HFFc6 (cell line): ENCODE results near the gene INPP5D. TPM values are rescaled to one million over a fixed set of nuclear protein-coding genes. Genes with fewer than 3 reads are reported as not detected.
"Not testable (repeated sequence)": the region's sequence is repeated elsewhere in the genome, so short reads cannot be mapped to it uniquely, and the experiment has no call there.

Experiments used
- DNase-seq: peaks from one replicate; pipeline ENCODE4 v3.0.0-alpha.2; 2018
- H3K27ac Mint-ChIP-seq: 2 replicates; pipeline ENCODE4 v1.8.0; 2020; ENCODE audit warnings: mild to moderate bottlenecking, mixed read lengths
- H3K27me3 Mint-ChIP-seq: 2 replicates; pipeline ENCODE4 v1.8.0; 2021; ENCODE audit warnings: mild to moderate bottlenecking, moderate library complexity, mixed read lengths; ENCODE audit not compliant: insufficient read depth
- H3K36me3 Mint-ChIP-seq: 2 replicates; pipeline ENCODE4 v1.8.0; 2021; ENCODE audit warnings: low read depth, mixed read lengths
- H3K4me1 Mint-ChIP-seq: 2 replicates; pipeline ENCODE4 v1.8.0; 2020; ENCODE audit warnings: low read depth, mixed read lengths
- H3K4me3 Mint-ChIP-seq: 2 replicates; pipeline ENCODE4 v1.8.0; 2020; ENCODE audit warnings: mild to moderate bottlenecking, moderate library complexity, mixed read lengths
- H3K9me3 Mint-ChIP-seq: 2 replicates; pipeline ENCODE4 v1.8.0; 2020; ENCODE audit warnings: mild to moderate bottlenecking, mixed read lengths
- total RNA-seq, 6 experiments: library from RNA; stranded (reverse); fragmentation: NEBNext Ultra II Directional; extraction: Animal tissue kit (Norgen Biotek cat#: 25700); gene quantifications; 2 replicates in 1 of 6; 3 replicates in 5 of 6; pipeline ENCODE4 v1.2.3, GENCODE V29; 2021
- TF ChIP-seq, protein P1 (sequence below): fragments of 200-600 bp; sonication (generic); IDR thresholded peaks from 2 replicates; pipeline ENCODE4 v1.5.0; 2021; ENCODE audit warnings: antibody characterized with exemption, mild to moderate bottlenecking

INPP5D gene
- total RNA-seq, 6 experiments from 2014 or later = 0.19 to 0.66 (median 0.43) TPM; not detected in 1

DNA sequence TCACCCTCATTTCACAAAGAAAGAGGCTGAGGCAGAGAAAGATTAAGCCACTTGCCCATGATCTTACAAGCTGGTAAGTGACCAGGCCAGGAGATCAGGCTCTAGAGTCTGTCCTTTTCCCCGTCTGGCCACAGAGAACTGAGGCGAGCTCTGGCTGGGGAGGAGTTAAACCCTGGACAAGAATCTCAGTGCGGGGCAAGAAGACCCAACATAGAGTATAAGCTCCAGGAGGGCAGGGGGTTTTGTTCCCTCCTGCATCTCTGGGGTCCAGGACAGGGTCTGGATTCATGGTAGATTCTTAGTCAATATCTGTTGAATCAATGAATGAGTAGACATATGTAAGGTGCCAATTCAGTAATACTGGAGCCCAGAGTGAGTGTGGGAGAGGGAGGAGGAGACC, 12.9 kb upstream of the INPP5D start:
- Mint-ChIP-seq H3K27ac (no peak overlapping the region), H3K4me1 (peaks cover 19% of the 10 kb centered on the region), H3K4me3 (no peak overlapping the region), H3K9me3 (no peaks in the 10 kb centered on the region), H3K36me3 (no peaks in the 10 kb centered on the region; the same call in 1 of the 2 replicates), H3K27me3 (peaks cover 61% of the 10 kb centered on the region)
- no peak for DNase-seq
- TF ChIP-seq, protein P1, sequence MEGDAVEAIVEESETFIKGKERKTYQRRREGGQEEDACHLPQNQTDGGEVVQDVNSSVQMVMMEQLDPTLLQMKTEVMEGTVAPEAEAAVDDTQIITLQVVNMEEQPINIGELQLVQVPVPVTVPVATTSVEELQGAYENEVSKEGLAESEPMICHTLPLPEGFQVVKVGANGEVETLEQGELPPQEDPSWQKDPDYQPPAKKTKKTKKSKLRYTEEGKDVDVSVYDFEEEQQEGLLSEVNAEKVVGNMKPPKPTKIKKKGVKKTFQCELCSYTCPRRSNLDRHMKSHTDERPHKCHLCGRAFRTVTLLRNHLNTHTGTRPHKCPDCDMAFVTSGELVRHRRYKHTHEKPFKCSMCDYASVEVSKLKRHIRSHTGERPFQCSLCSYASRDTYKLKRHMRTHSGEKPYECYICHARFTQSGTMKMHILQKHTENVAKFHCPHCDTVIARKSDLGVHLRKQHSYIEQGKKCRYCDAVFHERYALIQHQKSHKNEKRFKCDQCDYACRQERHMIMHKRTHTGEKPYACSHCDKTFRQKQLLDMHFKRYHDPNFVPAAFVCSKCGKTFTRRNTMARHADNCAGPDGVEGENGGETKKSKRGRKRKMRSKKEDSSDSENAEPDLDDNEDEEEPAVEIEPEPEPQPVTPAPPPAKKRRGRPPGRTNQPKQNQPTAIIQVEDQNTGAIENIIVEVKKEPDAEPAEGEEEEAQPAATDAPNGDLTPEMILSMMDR = no peak

DNA sequence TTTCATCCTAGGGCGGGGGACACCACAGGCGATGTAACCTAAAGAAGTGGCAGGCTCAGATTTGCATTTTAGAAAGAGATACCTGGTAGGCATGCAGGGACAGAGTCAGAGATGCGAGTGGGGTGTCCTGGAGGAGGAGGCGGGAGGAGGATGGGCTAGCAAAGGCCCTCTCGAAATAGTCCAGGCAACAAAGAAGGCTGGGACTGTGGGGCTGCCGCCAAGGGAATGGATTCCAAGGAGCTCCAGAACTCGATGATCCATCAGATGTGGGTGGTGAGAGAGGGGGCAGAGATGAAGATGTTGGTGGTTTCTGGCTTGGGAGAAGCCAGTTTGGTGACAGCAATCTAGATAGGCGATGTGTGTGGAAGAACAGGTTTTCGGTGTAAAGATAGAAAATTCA, 12.5 kb upstream of the INPP5D start:
- no peaks in the 10 kb centered on the region for H3K9me3 Mint-ChIP-seq
- peaks cover 62% of the 10 kb centered on the region for H3K27me3 Mint-ChIP-seq
- no peak overlapping the region for H3K27ac Mint-ChIP-seq
- no peak overlapping the region for H3K4me3 Mint-ChIP-seq
- H3K36me3 Mint-ChIP-seq = no peaks in the 10 kb centered on the region; the same call in 1 of the 2 replicates
- peaks cover 19% of the 10 kb centered on the region for H3K4me1 Mint-ChIP-seq
- TF ChIP-seq, protein P1 = no peak
- no peak for DNase-seq

GRCh38 chr2:233048569-233049193, 11.5 kb upstream of the INPP5D start:
- Mint-ChIP-seq H3K4me1 (peaks cover 19% of the 10 kb centered on the region), H3K27ac (no peak overlapping the region)

DNA sequence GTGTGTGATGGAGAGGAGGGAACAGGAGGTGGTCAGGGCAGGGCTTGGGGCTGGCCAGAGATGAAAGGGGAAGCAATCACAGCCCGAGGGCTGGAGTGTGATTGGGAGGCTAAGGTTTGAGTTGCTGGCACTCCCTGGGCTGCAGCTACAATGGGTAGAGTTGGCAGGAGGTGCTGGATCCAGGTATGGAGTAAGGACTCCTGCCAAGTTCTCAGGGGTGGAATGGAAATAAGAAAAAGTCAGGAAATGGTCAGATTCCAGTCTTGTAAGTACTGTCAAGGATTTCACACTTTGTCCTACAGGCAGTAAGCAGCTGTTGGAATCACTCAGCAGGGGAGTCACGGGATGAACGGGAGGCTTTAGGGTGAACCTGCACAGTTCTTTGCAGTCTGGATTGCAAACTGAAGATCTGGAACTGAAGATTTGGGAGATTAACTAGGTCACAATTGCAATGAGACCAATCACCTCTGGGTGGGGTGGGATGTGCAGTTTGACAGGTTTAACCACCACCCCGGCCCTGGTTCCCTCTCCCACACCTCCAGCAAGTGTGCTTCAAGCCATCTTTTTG, 10.9 kb upstream of the INPP5D start:
- peaks cover 23% of the 10 kb centered on the region for H3K4me1 Mint-ChIP-seq
- TF ChIP-seq, protein P1 = no peak
- H3K27ac Mint-ChIP-seq = no peak overlapping the region
- no peak overlapping the region for H3K4me3 Mint-ChIP-seq
- H3K9me3 Mint-ChIP-seq = no peaks in the 10 kb centered on the region
- no peaks in the 10 kb centered on the region for H3K36me3 Mint-ChIP-seq
- peaks cover 52% of the 10 kb centered on the region for H3K27me3 Mint-ChIP-seq
- no peak for DNase-seq

More at GRCh38 chr2:233048569-233049193, 11.5 kb upstream of the INPP5D start:
- no peaks in the 10 kb centered on the region; the same call in 1 of the 2 replicates for H3K36me3 Mint-ChIP-seq
- H3K27me3 Mint-ChIP-seq = peaks cover 53% of the 10 kb centered on the region
- TF ChIP-seq, protein P1 = no peak
- no peaks in the 10 kb centered on the region for H3K9me3 Mint-ChIP-seq
- no peak overlapping the region for H3K4me3 Mint-ChIP-seq
- DNase-seq = no peak

GRCh38 chr2:233051241-233052149, 8.6 kb upstream of the INPP5D start:
- Mint-ChIP-seq H3K36me3 (no peaks in the 10 kb centered on the region), H3K27me3 (peaks cover 49% of the 10 kb centered on the region), H3K9me3 (no peaks in the 10 kb centered on the region), H3K27ac (no peak overlapping the region), H3K4me3 (no peak overlapping the region), H3K4me1 (peaks cover 10% of the 10 kb centered on the region)
- TF ChIP-seq, protein P1 = no peak
- no peak for DNase-seq

DNA sequence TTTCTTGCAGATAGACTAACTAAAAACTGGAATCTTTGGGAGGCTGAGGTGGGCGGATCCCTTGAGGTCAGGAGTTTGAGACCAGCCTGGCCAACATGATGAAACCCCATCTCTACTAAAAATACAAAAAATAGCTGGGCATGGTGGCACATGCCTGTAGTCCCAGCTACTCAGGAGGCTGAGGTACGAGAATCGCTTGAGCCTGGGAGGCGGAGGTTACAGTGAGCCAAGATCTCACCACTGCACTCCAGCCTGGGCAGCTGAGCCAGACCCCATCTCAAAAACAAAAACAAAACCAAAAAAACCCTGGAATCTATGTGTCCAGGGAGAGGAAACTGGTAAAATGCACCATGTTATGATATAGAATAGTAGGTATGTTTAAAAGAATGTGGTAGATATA, 7.6 kb upstream of the INPP5D start:
- not testable (repeated sequence) for H3K9me3 Mint-ChIP-seq, H3K4me3 Mint-ChIP-seq, H3K36me3 Mint-ChIP-seq, DNase-seq, H3K27ac Mint-ChIP-seq
- peaks cover 44% of the 10 kb centered on the region for H3K27me3 Mint-ChIP-seq
- peaks cover 10% of the 10 kb centered on the region for H3K4me1 Mint-ChIP-seq
